Measurements from ENCODE around the gene CRISPLD2. TPM values are rescaled to one million over a fixed set of nuclear protein-coding genes. Genes with fewer than 3 reads are reported as not detected.

CRISPLD2 gene, protein sequence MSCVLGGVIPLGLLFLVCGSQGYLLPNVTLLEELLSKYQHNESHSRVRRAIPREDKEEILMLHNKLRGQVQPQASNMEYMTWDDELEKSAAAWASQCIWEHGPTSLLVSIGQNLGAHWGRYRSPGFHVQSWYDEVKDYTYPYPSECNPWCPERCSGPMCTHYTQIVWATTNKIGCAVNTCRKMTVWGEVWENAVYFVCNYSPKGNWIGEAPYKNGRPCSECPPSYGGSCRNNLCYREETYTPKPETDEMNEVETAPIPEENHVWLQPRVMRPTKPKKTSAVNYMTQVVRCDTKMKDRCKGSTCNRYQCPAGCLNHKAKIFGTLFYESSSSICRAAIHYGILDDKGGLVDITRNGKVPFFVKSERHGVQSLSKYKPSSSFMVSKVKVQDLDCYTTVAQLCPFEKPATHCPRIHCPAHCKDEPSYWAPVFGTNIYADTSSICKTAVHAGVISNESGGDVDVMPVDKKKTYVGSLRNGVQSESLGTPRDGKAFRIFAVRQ
- total RNA-seq = 11.8 TPM

GRCh38 chr16:84819644-84820304 is at the start of gene CRISPLD2:
CRISPLD2 (plus strand) TSS chr16:84819985; CDS start chr16:84838496, 18,511 bp downstream.
- DNase-seq = peak; percentile 66

DNA sequence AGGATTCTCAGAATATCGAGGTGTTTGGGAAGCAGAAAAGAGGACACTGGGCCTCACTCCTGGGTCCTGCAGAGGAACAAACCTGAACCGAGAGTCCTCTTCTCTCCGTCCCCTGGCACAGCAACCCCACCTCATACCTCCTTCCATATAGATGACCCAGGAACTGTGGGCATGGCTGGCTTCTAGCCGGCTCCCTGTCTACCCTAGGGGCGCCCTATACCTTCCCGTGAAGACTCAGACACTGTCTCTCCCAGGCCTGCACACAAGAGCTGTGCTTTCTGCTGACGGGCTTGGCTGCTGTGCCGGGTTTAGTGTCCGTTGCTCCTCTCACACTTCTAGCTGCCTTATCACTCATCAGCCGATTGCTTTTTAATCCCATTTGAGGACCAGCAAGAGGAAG is 46.5 kb upstream of the CRISPLD2 start:
- DNase-seq = no peak

GRCh38 chr16:84774810-84775209 is 45.0 kb upstream of the CRISPLD2 start:
- no peak for DNase-seq

- DNase-seq = no peak
Measured at GRCh38 chr16:84775262-84775810, 44.4 kb upstream of the CRISPLD2 start.

DNA sequence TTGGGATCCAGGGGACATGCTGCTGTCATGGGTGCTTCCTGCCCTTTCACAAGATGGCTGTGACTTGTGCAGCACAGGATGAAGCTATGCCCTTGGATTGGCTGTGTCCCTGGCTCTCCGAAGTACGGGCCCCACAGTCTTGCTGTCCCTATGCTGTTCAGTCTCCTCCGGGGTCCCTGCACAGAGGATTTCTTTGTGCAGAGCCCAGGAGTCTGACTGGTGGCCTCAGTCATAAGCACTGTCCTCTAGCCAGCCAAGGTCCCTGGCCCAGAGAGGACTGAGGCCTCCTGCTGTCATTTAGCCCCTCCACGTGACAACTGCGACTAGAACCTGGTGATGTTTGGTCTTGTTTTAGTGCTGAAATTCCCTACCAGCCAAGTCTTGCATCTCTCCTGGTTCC is 42.4 kb upstream of the CRISPLD2 start:
- DNase-seq = no peak

DNA sequence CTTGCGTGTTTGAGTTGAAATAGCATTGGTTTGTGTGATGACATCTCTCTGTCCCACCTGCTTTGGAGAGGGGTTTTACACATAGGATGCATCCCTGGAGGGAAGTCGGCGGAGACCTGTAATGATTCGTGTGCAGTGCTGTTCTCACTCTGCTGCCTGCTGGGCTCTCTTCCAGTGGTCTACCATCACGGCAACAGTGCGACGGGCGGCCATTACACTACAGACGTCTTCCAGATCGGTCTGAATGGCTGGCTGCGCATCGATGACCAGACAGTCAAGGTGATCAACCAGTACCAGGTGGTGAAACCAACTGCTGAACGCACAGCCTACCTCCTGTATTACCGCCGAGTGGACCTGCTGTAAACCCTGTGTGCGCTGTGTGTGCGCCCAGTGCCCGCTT is 41.1 kb upstream of the CRISPLD2 start:
- DNase-seq = no peak

DNA sequence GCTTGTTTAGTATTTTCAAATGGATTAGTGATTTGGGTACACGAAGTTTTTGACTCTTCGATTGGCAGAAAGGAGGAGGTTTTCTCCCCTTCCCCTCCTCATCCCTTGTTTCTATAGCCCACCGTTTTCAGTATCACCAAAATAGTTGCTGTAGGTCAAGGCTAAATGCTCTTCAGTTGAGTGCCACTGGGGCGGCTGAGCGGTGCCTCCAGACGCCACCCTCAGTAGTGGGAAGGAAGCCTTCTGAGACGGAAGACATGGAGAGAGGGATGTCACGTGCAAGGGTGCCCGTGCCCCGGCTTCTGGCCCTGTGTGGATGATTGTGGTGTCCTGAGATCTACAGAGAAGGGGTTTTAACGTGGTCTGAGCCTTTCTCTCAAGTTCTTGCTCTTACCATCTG is 39.7 kb upstream of the CRISPLD2 start:
- no peak for DNase-seq

GRCh38 chr16:84780544-84781376 is 39.0 kb upstream of the CRISPLD2 start:
- no peak for DNase-seq

GRCh38 chr16:84782846-84783245 is 36.9 kb upstream of the CRISPLD2 start:
- DNase-seq = no peak

DNA sequence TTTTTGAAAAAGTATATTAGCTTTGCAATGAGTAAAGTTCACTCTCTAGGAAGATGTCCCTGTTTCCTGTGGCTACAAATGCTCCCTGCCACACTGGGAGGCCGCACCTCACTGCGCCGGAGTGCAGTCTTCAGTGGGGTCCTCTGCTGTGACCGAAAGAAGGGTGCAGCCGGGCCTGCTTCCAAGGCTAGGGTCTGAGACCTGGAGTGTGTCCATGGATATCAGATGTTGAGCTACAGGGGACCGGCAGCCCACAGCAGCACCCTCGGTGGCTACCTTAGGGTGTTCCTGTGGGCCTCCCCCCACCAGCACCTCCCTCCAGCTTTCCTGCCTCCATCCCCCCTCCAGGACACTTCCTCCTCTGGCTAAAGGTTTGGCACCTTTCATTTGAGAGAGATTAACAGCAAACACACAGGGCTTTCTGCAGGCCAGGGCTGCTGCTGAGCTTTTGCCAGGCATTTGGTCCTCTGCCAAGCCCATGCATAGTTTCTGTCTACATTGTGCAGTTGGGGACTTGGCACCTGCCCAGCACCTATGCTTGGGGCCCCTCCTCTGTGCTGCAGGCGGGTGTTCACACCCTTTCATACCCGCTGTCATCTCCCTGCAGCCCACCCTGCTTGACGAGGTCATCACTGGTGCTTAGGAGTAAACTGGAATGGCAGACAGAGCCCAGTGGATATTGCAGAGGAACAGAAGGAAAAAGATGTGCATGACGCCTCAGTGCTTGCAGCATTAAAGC is 33.8 kb upstream of the CRISPLD2 start:
- DNase-seq = no peak

- no peak for DNase-seq
Measured at GRCh38 chr16:84786605-84787262, 33.1 kb upstream of the CRISPLD2 start.

DNA sequence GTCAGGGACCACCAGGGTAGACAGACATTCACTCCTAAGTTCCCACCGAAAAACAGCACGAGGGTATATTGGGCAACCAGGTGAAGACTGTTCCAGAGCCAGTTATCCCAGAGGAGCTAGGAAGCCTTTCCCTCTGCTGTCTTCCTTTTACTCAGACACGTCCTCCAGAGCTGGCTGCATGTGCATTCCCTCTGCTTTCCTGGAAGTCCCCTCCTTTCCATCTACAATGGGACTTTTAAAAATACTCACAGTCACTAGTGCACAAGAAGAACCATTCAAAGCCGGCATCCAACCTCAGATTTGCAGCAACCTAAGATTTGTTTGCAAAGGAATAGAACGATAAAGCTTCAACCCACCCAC is 32.5 kb upstream of the CRISPLD2 start:
- no peak for DNase-seq

DNA sequence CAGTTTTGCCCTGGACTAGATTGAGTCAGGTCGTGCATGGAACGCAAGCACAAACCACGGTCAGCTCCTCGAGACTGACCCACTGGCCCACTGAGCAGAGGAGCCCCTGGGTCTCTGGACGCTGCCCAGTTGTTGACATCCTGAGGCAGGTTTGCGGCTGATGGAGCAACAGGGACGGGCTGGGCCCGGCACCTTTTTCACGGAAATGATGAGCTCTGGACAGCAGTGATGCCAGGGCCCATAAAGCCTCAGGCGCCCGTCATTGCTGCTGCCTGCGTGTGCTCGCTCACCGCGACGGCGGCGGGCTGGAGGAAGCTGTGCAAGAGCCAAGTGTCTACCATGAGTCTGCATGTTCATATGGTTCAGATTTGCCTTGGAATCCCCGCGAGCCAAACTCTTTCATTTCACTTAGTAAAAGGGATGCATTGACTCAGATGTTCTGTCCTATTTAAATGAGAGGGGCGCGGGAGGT is 30.8 kb upstream of the CRISPLD2 start:
- peak; percentile 74 for DNase-seq

DNA sequence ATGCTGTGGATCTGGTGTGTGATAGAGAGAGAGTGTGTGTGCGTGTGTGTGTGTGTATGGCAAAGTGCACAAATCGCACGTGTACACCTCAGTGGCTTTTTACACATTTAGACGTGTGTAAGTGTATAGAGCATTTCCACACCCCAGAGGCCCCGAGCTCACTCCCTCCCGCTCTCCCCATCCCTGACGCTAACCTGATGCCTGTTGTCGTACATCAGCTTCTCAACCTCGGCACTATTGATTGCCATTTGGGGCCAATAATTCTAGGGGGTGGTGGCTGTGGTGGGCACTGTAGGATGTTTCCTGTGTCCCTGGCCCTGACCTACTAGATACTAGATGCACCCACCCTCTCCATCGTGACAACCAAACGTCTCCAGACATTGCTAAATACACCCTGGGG is 30.4 kb upstream of the CRISPLD2 start:
- no peak for DNase-seq

- DNase-seq = no peak
Measured at GRCh38 chr16:84790301-84790700, 29.5 kb upstream of the CRISPLD2 start.

DNA sequence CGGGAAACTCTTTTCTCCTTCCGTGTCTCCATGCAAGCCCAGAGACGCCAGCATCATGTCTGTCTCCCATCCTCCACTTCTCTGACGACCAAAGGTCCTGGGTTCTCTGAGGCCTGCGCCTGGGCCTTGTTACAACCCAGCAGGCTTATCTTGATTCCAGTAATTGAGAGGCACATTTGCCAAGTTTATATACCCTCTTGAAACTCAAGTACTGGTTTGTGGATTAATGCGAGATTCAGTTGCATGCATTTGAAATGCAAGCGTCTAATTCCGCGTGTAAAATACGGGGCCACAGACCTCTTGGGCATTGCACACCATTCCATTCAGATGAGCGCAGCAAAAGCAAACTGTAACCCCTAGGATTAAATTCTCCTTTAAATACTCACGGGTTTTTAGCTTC is 28.7 kb upstream of the CRISPLD2 start:
- no peak for DNase-seq

DNA sequence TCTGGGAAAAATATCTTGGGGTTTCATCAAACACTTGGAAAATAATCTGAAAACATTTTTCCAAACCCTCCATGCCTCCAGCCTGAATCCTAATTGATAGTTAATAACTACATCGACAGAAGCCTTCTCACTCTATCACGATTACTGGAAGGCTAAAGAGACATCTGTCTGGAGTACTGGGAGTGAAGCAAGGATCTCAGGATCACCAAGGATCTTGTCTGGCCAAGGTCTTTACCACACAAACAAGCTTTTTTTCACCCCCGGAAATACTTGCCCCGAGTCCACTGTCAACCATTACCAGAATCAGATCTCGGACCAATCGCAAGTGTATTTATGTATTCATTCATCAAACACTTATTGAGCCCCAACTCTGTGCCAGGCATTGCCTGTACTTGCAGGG is 28.3 kb upstream of the CRISPLD2 start:
- no peak for DNase-seq

DNA sequence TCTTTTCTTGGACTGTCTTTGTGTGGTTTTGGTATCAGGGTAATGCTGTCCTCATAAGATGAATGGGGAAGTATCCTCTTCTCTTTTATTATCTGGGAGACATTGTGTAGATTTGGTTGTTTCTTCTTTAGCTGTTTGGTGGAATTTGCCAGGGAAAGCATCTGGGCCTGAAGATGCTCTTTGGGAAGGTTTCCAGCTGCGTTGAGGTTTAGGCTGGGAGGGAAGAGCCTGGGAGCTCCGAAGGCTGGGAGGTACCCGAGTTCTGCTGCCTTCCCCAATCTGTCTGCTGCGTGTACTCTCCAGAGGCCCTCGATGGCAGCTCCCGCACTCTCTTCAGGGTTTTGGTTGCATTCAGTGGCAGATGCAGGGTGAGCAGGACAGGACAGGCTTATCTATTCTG is 25.6 kb upstream of the CRISPLD2 start:
- DNase-seq = no peak

DNA sequence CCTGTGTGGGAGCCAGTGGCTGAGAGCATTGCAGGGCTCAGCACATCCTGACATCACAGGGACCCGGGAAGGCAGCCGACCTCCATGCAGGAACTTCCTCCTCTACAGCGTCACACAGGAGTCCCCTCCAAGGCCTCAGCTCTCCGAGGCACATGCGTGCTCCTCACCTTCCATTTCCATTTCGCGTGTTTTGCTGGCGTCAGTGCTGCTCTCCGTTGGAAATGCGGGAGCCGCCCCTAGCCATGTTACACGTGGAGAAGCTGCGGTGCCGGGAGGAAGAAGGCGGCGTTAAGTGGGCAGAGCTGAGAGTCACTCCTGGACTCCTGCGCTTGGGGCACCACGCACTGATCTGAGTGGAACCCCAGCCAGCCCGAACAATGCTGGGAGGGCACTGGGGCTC is 25.2 kb upstream of the CRISPLD2 start:
- DNase-seq = no peak

DNA sequence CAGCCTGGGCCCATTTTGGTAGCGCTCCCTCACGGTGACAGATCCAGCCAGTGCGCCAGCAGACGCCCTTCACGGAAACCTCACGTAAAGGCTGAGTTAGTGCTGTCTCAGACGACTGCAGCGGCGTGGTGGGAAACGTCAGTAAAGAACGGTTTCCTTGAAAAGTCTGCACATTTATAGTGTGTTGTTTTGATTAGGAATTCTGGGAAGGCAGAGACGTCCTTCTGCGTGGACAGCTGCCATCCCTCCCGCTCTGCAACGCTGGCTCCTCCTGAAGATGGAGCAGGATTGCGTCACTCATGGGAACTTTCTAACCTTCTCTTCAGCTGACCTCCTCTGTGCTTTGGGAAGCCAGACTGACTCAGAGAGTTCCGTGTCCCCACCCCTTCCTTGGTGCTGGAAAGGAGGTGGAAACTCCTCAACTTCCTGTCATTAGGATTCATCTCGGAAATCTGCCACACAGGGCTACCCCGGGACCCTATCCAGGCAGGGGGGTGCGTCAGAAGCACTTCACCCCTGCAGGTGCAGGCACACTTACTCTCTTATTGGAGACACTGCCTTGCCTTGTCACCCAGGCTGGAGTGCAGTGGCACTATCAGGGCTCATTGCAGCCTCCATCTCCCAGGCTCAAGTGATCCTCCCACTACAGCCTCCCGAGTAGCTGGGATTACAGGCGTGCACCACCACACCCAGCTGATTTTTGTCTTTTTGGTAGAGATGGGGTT is 24.3 kb upstream of the CRISPLD2 start:
- DNase-seq = peak; percentile 69
